OCI-LY7 (cell line): ENCODE measurements around the gene CCDC187. TPM values are rescaled to one million over a fixed set of nuclear protein-coding genes. Genes with fewer than 3 reads are reported as not detected.

Experiments
- BruUV-seq: library from RNA; stranded (reverse); fragments of 400-500 nt; replicated peaks from 2 replicates; lab custom pipeline; 2021; lab: Mats Ljungman, UMichigan
- CTCF ChIA-PET: fragments of 300-600 bp; sonication (Branson Sonifier 250); formaldehyde crosslinking; loops from one replicate; lab custom pipeline; 2022; ENCODE audit warnings: antibody characterized with exemption; ENCODE audit not compliant: unreplicated experiment; lab: Charles Lee
- POLR2A ChIA-PET: fragments of 300-600 bp; sonication (Branson Sonifier 250); formaldehyde crosslinking; loops from one replicate; lab custom pipeline; 2022; ENCODE audit warnings: antibody characterized with exemption; lab: Charles Lee
- DNase-seq: peaks from one replicate; pipeline ENCODE4 v3.0.0-alpha.2; 2015; ENCODE audit warnings: low spot score
- H2AFZ ChIP-seq: fragments of 200-600 bp; sonication (generic), shearing (Covaris generic); 2 replicates; pipeline ENCODE4 v1.6.1; 2014; ENCODE audit warnings: mild to moderate bottlenecking, antibody characterized with exemption, low read length, moderate library complexity
- H3K27ac ChIP-seq: fragments of 200-600 bp; sonication (generic); 2 replicates; pipeline ENCODE4 v1.5.1; 2014; ENCODE audit warnings: mixed run types, low read depth, mild to moderate bottlenecking, moderate library complexity, low read length, inconsistent platforms; ENCODE audit not compliant: poor library complexity, severe bottlenecking
- H3K36me3 ChIP-seq: fragments of 200-600 bp; sonication (generic); 2 replicates; pipeline ENCODE4 v1.6.1; 2014; ENCODE audit warnings: mild to moderate bottlenecking, antibody characterized with exemption, low read length, moderate library complexity, mixed read lengths; ENCODE audit not compliant: insufficient read depth
- H3K4me1 ChIP-seq: fragments of 200-600 bp; sonication (generic); 2 replicates; pipeline ENCODE4 v1.5.1; 2014; ENCODE audit warnings: mild to moderate bottlenecking, low read length; ENCODE audit not compliant: insufficient read depth, poor library complexity, severe bottlenecking
- H3K4me2 ChIP-seq: fragments of 200-600 bp; sonication (generic); 2 replicates; pipeline ENCODE4 v1.6.1; 2014; ENCODE audit warnings: mild to moderate bottlenecking, low read length
- H3K4me3 ChIP-seq: fragments of 200-600 bp; sonication (generic); 2 replicates; pipeline ENCODE4 v1.5.1; 2014; ENCODE audit warnings: mild to moderate bottlenecking, low read depth, low read length; ENCODE audit not compliant: poor library complexity, severe bottlenecking
- H3K79me2 ChIP-seq: fragments of 200-600 bp; sonication (generic); 2 replicates; pipeline ENCODE4 v1.6.1; 2016; ENCODE audit warnings: low read depth, mild to moderate bottlenecking, low read length, moderate library complexity, mixed read lengths; ENCODE audit not compliant: insufficient read depth
- H3K9me2 ChIP-seq: fragments of 200-600 bp; sonication (generic); 2 replicates; pipeline ENCODE4 v1.6.1; 2016; ENCODE audit warnings: mild to moderate bottlenecking, low read length, mixed read lengths; ENCODE audit not compliant: insufficient read depth
- H3K9me3 ChIP-seq: fragments of 200-600 bp; sonication (generic); 2 replicates; pipeline ENCODE4 v1.6.1; 2014; ENCODE audit warnings: mild to moderate bottlenecking, mixed run types, low read length, mixed read lengths
- H4K20me1 ChIP-seq: fragments of 200-600 bp; sonication (generic); 2 replicates; pipeline ENCODE4 v1.6.1; 2014; ENCODE audit warnings: mild to moderate bottlenecking, antibody characterized with exemption, low read length, moderate library complexity, mixed read lengths; ENCODE audit not compliant: insufficient read depth
- CTCF ChIP-seq: fragments of 200-600 bp; sonication (generic); conservative IDR thresholded peaks from 2 replicates; pipeline ENCODE4 v1.5.1; 2014; ENCODE audit warnings: mild to moderate bottlenecking, antibody characterized with exemption, low read length, moderate library complexity, mixed read lengths
- EZH2phosphoT487 ChIP-seq: fragments of 200-600 bp; sonication (generic); IDR thresholded peaks from 2 replicates; pipeline ENCODE4 v1.6.1; 2018; ENCODE audit warnings: low read depth, borderline replicate concordance, mild to moderate bottlenecking, mixed run types, antibody characterized with exemption, low read length, moderate library complexity, mixed read lengths
- intact Hi-C: fragments of 100-400 bp; cut with micrococcal nuclease; formaldehyde crosslinking; loops from one replicate; pipeline ENCODE4 v1.10.0; 2022; ENCODE audit not compliant: unreplicated experiment
- total RNA-seq, 2 experiments: library from RNA; depleted of rRNA in 1 of 2; stranded (reverse); fragments of >200 nt in 1 of 2; shearing (Covaris generic) in 1 of 2; gene quantifications; 2 replicates each; pipeline ENCODE4 v1.2.3, GENCODE V29; 2014 to 2022

CCDC187 gene
- total RNA-seq, 2 experiments from 2014 or later: not detected

GRCh38 chr9:136278221-136278620, 25.7 kb downstream of the CCDC187 start:
- POLR2A ChIA-PET: no interaction called here
- BruUV-seq: no TSS peak
- Histone ChIP-seq H3K4me3 (no peak overlapping the region), H3K9me3 (no peaks in the 10 kb centered on the region), H4K20me1 (no peaks in the 10 kb centered on the region), H3K27ac (no peak overlapping the region), H3K36me3 (no peaks in the 10 kb centered on the region), H3K4me1 (peaks cover 13% of the 10 kb centered on the region), H3K4me2 (no peak overlapping the region), H3K9me2 (no peaks in the 10 kb centered on the region), H2AFZ (no peak overlapping the region), H3K79me2 (no peaks in the 10 kb centered on the region)
- TF ChIP-seq EZH2phosphoT487: no peak
- no peak for TF ChIP-seq CTCF
- intact Hi-C loops: no loop called here
- CTCF ChIA-PET: interaction anchor here (0.5 to 0.6 kb wide), 2 partner anchors 187 to 501 kb away, joined by 4 read pairs; no protein-coding TSS in a partner anchor
- no peak for DNase-seq

- Histone ChIP-seq H3K27ac (no peak overlapping the region), H3K9me3 (no peaks in the 10 kb centered on the region), H3K4me2 (no peak overlapping the region), H4K20me1 (no peaks in the 10 kb centered on the region), H3K79me2 (no peaks in the 10 kb centered on the region), H3K36me3 (no peaks in the 10 kb centered on the region), H2AFZ (no peak overlapping the region), H3K4me1 (peaks cover 9% of the 10 kb centered on the region), H3K9me2 (no peaks in the 10 kb centered on the region), H3K4me3 (no peak overlapping the region)
- BruUV-seq: no TSS peak
- intact Hi-C loops: no loop called here
- no peak for TF ChIP-seq CTCF
- DNase-seq: no peak
- CTCF ChIA-PET: interaction anchor here (0.8 kb wide), 1 partner anchor 38 kb away, joined by 3 read pairs; no protein-coding TSS in a partner anchor
- POLR2A ChIA-PET: no interaction called here
These were observed 26.1 kb downstream of the CCDC187 start for GRCh38 chr9:136277746-136278145.

GRCh38 chr9:136276716-136277115, 27.2 kb downstream of the CCDC187 start:
- Histone ChIP-seq H3K4me1 (no peaks in the 10 kb centered on the region), H2AFZ (no peak overlapping the region), H3K27ac (no peak overlapping the region), H3K4me3 (no peak overlapping the region), H3K9me3 (no peaks in the 10 kb centered on the region), H3K36me3 (no peaks in the 10 kb centered on the region), H4K20me1 (no peaks in the 10 kb centered on the region), H3K4me2 (no peak overlapping the region), H3K79me2 (no peaks in the 10 kb centered on the region), H3K9me2 (no peaks in the 10 kb centered on the region)
- DNase-seq: no peak
- no peak for TF ChIP-seq EZH2phosphoT487
- TF ChIP-seq CTCF: no peak
- POLR2A ChIA-PET: no interaction called here
- no TSS peak for BruUV-seq
- CTCF ChIA-PET: no interaction called here
- intact Hi-C loops: no loop called here
